GM12872 (cell line): ENCODE data around the gene FER.

ENCODE experiments used
- CTCF ChIP-seq: IDR thresholded peaks from 3 replicates; pipeline ENCODE4 v1.5.1; 2011; ENCODE audit warnings: low read depth, mild to moderate bottlenecking, low read length, moderate library complexity; ENCODE audit not compliant: insufficient read depth

The FER gene

GRCh38 chr5:109111680-109112079 is 364.0 kb downstream of the FER start:
- no peak for TF ChIP-seq CTCF

- TF ChIP-seq CTCF, result no peak
Observed at GRCh38 chr5:109113608-109114007, 365.9 kb downstream of the FER start.

- no peak for TF ChIP-seq CTCF
Observed at GRCh38 chr5:109121225-109121624, 373.5 kb downstream of the FER start.

GRCh38 chr5:109125755-109126429 is 378.2 kb downstream of the FER start:
- no peak for TF ChIP-seq CTCF

- no peak for TF ChIP-seq CTCF
Observed at GRCh38 chr5:109126481-109126880, 378.8 kb downstream of the FER start.

- no peak for TF ChIP-seq CTCF
Observed at GRCh38 chr5:109136906-109137305, 389.2 kb downstream of the FER start.

- TF ChIP-seq CTCF, result no peak
Observed at GRCh38 chr5:109141222-109142200, 393.8 kb downstream of the FER start.
